HepG2 (cell line): ENCODE results near the gene CCL5.

Experiments
- NAIF1 ChIP-seq: sonication (generic); formaldehyde crosslinking; IDR thresholded peaks from 2 replicates; pipeline ENCODE4 v1.5.0; 2020; ENCODE audit warnings: mild to moderate bottlenecking, missing genetic modification reagents, borderline replicate concordance
- POLR2G ChIP-seq: fragments of 200-400 bp; formaldehyde crosslinking; IDR thresholded peaks from 2 replicates; pipeline ENCODE4 v1.6.1; 2018; ENCODE audit warnings: mild to moderate bottlenecking, low read depth, low read length, moderate library complexity
- ZSCAN9 ChIP-seq: IDR thresholded peaks from 2 replicates; pipeline ENCODE4 v1.6.1; 2016; ENCODE audit warnings: borderline replicate concordance
- TF ChIP-seq, protein P1 (sequence below): sonication (generic); formaldehyde crosslinking; IDR thresholded peaks from 2 replicates; pipeline ENCODE4 v1.8.0; 2022; ENCODE audit warnings: low read depth, missing genetic modification reagents

DNA sequence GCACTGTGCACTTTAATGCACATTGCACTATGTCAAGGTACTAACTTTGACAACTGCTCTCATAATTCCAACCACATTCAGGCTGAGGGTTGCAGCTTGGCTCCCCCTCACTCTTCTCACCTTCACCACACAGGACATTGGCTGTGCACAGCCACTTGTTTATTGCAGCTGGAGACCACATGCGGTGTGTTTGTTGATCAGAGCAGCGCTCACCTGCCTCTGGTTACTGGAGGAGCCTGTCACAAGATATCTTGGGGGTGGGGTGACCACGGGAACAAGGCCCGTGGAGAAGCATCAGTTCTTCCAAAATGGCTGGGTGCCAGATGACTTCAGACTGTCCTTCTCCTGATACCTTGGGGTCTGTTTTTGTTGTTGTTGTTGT, 10.6 kb upstream of the CCL5 start:
- TF ChIP-seq, protein P1, sequence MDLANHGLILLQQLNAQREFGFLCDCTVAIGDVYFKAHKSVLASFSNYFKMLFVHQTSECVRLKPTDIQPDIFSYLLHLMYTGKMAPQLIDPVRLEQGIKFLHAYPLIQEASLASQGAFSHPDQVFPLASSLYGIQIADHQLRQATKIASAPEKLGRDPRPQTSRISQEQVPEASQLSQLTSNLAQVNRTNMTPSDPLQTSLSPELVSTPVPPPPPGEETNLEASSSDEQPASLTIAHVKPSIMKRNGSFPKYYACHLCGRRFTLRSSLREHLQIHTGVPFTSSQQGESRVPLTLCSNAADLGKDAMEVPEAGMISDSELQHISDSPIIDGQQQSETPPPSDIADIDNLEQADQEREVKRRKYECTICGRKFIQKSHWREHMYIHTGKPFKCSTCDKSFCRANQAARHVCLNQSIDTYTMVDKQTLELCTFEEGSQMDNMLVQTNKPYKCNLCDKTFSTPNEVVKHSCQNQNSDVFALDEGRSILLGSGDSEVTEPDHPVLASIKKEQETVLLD, result no peak
- TF ChIP-seq ZSCAN9 (CRISPR knock-in tag) (no peak), POLR2G (no peak), NAIF1 (CRISPR knock-in tag) (no peak)
